Naive B cell (primary cell): ENCODE measurements around the gene GALNT10. TPM values are rescaled to one million over a fixed set of nuclear protein-coding genes. Genes with fewer than 3 reads are reported as not detected.

Source experiments
- ATAC-seq, 2 donors: fragments of 150-1000 bp; cut with Tn5 transposase; 2 replicates each; pipeline ENCODE4 v1.10.0; 2021; ENCODE audit warnings: low read depth in 2 of 2, mild to moderate bottlenecking in 2 of 2, moderate library complexity in 2 of 2
- DNase-seq: peaks from one replicate; pipeline ENCODE4 v3.0.0; 2022
- H3K27ac Mint-ChIP-seq, 6 donors: one replicate each; pipeline ENCODE4 v1.8.0; 2020 to 2022; ENCODE audit warnings: mild to moderate bottlenecking in 6 of 6, mixed read lengths in 6 of 6, moderate library complexity in 5 of 6, inconsistent platforms in 2 of 6
- H3K27me3 Mint-ChIP-seq, 3 donors: one replicate each; pipeline ENCODE4 v1.8.0; 2021 to 2022; ENCODE audit warnings: mixed read lengths in 3 of 3, mild to moderate bottlenecking in 1 of 3
- H3K36me3 Mint-ChIP-seq, 2 donors: one replicate each; pipeline ENCODE4 v1.8.0; 2020 to 2022; ENCODE audit warnings: mixed read lengths in 2 of 2, inconsistent platforms in 1 of 2, mild to moderate bottlenecking in 1 of 2
- H3K4me1 Mint-ChIP-seq, 3 donors: one replicate each; pipeline ENCODE4 v1.8.0; 2020 to 2022; ENCODE audit warnings: mixed read lengths in 3 of 3, inconsistent platforms in 1 of 3, mild to moderate bottlenecking in 1 of 3, moderate library complexity in 1 of 3
- H3K4me3 Mint-ChIP-seq, 8 donors: one replicate each; pipeline ENCODE4 v1.8.0; 2020 to 2022; ENCODE audit warnings: mild to moderate bottlenecking in 8 of 8, mixed read lengths in 8 of 8, moderate library complexity in 8 of 8, inconsistent platforms in 2 of 8
- H3K9me3 Mint-ChIP-seq, 7 donors: one replicate each; pipeline ENCODE4 v1.8.0; 2020 to 2022; ENCODE audit warnings: mixed read lengths in 7 of 7, mild to moderate bottlenecking in 5 of 7, inconsistent platforms in 2 of 7, moderate library complexity in 1 of 7
- polyA plus RNA-seq, 6 donors: library from polyadenylated mRNA; unstranded; fragments of 300-500 nt; fragmentation: Illumina TruSeq; gene quantifications; one replicate each; pipeline ENCODE4 v1.2.3, GENCODE V29; 2021; ENCODE audit warnings: low read depth in 6 of 6

GALNT10 gene
- polyA plus RNA-seq, 6 donors from 2014 or later, result 13.6 to 29.3 (median 19.7) TPM

- Mint-ChIP-seq H3K4me1 (peaks cover under 1 to 3% (median 2%) of the 10 kb centered on the region in 3 donors), H3K36me3 (peaks cover 19 to 25% of the 10 kb centered on the region in 2 donors), H3K27ac (peak overlapping the region in 1 of 6 donors; percentile 54), H3K9me3 (no peaks in the 10 kb centered on the region), H3K27me3 (no peaks in the 10 kb centered on the region), H3K4me3 (no peak overlapping the region)
- DNase-seq (no peak), ATAC-seq (no peak)
These were observed 184.9 kb downstream of the GALNT10 start for GRCh38 chr5:154375329-154376008.

GRCh38 chr5:154376481-154376880 lies 185.9 kb downstream of the GALNT10 start:
- H3K4me1 Mint-ChIP-seq, result peaks cover 3 to 7% (median 3%) of the 10 kb centered on the region in 3 donors
- DNase-seq, result no peak
- no peaks in the 10 kb centered on the region for H3K9me3 Mint-ChIP-seq
- H3K27me3 Mint-ChIP-seq, result no peaks in the 10 kb centered on the region
- no peak for ATAC-seq
- H3K27ac Mint-ChIP-seq, result no peak overlapping the region
- peaks cover 21 to 22% of the 10 kb centered on the region in 2 donors for H3K36me3 Mint-ChIP-seq
- no peak overlapping the region for H3K4me3 Mint-ChIP-seq

- DNase-seq (no peak), ATAC-seq (no peak)
- Mint-ChIP-seq H3K4me1 (peaks cover 9 to 13% (median 10%) of the 10 kb centered on the region in 3 donors), H3K9me3 (no peaks in the 10 kb centered on the region), H3K27me3 (no peaks in the 10 kb centered on the region), H3K4me3 (no peak overlapping the region), H3K36me3 (peaks cover 25 to 29% of the 10 kb centered on the region in 2 donors), H3K27ac (peak overlapping the region in 2 of 6 donors; percentile 44 to 47)
These were observed 187.4 kb downstream of the GALNT10 start for GRCh38 chr5:154377754-154378533.

GRCh38 chr5:154380263-154380662 lies 189.7 kb downstream of the GALNT10 start:
- H3K36me3 Mint-ChIP-seq, result peaks cover 25 to 29% of the 10 kb centered on the region in 2 donors
- peaks cover 28 to 34% (median 33%) of the 10 kb centered on the region in 3 donors for H3K4me1 Mint-ChIP-seq
- peaks cover 0 to 5% (median 0%) of the 10 kb centered on the region in 7 donors for H3K9me3 Mint-ChIP-seq
- no peak overlapping the region for H3K4me3 Mint-ChIP-seq
- no peaks in the 10 kb centered on the region for H3K27me3 Mint-ChIP-seq
- H3K27ac Mint-ChIP-seq, result peak overlapping the region in 1 of 6 donors; percentile 25
- no peak for DNase-seq
- no peak for ATAC-seq

- peaks cover 37 to 41% (median 40%) of the 10 kb centered on the region in 3 donors for H3K4me1 Mint-ChIP-seq
- peak overlapping the region; percentile 57 to 92 (median 82) for H3K4me3 Mint-ChIP-seq
- no peaks in the 10 kb centered on the region for H3K27me3 Mint-ChIP-seq
- H3K27ac Mint-ChIP-seq, result peak overlapping the region; percentile 94 to 100 (median 98)
- ATAC-seq (peak; percentile 91 to 93), DNase-seq (peak; percentile 80)
- peaks cover 0 to 5% (median 0%) of the 10 kb centered on the region in 7 donors for H3K9me3 Mint-ChIP-seq
- H3K36me3 Mint-ChIP-seq, result peaks cover 8 to 10% of the 10 kb centered on the region in 2 donors
These were observed 194.1 kb downstream of the GALNT10 start for GRCh38 chr5:154384480-154385235.

- Mint-ChIP-seq H3K27ac (peak overlapping the region; percentile 94 to 100 (median 98)), H3K4me1 (peaks cover 37 to 41% (median 40%) of the 10 kb centered on the region in 3 donors), H3K27me3 (no peaks in the 10 kb centered on the region), H3K4me3 (peak overlapping the region; percentile 57 to 92 (median 82)), H3K9me3 (peaks cover 0 to 5% (median 0%) of the 10 kb centered on the region in 7 donors), H3K36me3 (peaks cover 11 to 13% of the 10 kb centered on the region in 2 donors)
- peak; percentile 75 to 78 for ATAC-seq
- DNase-seq, result peak; percentile 68
These were observed 194.6 kb downstream of the GALNT10 start for GRCh38 chr5:154385236-154385512.

GRCh38 chr5:154386952-154387629 lies 196.6 kb downstream of the GALNT10 start:
- Mint-ChIP-seq H3K27me3 (no peaks in the 10 kb centered on the region), H3K9me3 (peaks cover 0 to 5% (median 0%) of the 10 kb centered on the region in 7 donors), H3K27ac (peak overlapping the region in 4 of 6 donors; percentile 76 to 97 (median 96)), H3K4me3 (no peak overlapping the region), H3K4me1 (peaks cover 33 to 37% (median 34%) of the 10 kb centered on the region in 3 donors), H3K36me3 (peaks cover 16 to 19% of the 10 kb centered on the region in 2 donors)
- ATAC-seq, result no peak
- no peak for DNase-seq

- Mint-ChIP-seq H3K27me3 (no peaks in the 10 kb centered on the region), H3K4me3 (no peak overlapping the region), H3K36me3 (peaks cover 16 to 20% of the 10 kb centered on the region in 2 donors), H3K9me3 (peaks cover 0 to 2% (median 0%) of the 10 kb centered on the region in 7 donors), H3K4me1 (peaks cover 24 to 30% (median 25%) of the 10 kb centered on the region in 3 donors), H3K27ac (peak overlapping the region in 2 of 6 donors; percentile 49 to 74)
- DNase-seq (no peak), ATAC-seq (no peak)
These were observed 198.3 kb downstream of the GALNT10 start for GRCh38 chr5:154388842-154389241.

- Mint-ChIP-seq H3K27me3 (no peaks in the 10 kb centered on the region), H3K36me3 (peaks cover 16 to 28% of the 10 kb centered on the region in 2 donors), H3K4me3 (no peak overlapping the region), H3K4me1 (peaks cover 16 to 19% (median 19%) of the 10 kb centered on the region in 3 donors), H3K9me3 (no peaks in the 10 kb centered on the region), H3K27ac (no peak overlapping the region)
- DNase-seq (no peak), ATAC-seq (no peak)
These were observed 199.6 kb downstream of the GALNT10 start for GRCh38 chr5:154390096-154390495.

GRCh38 chr5:154390746-154391359 lies 200.3 kb downstream of the GALNT10 start:
- DNase-seq, result no peak
- ATAC-seq, result no peak
- Mint-ChIP-seq H3K27ac (peak overlapping the region in 1 of 6 donors; percentile 50), H3K9me3 (no peaks in the 10 kb centered on the region), H3K36me3 (peaks cover 16 to 28% of the 10 kb centered on the region in 2 donors), H3K4me1 (peaks cover 16 to 19% (median 16%) of the 10 kb centered on the region in 3 donors), H3K27me3 (no peaks in the 10 kb centered on the region), H3K4me3 (no peak overlapping the region)

- Mint-ChIP-seq H3K4me3 (no peak overlapping the region), H3K4me1 (peaks cover 14 to 22% (median 18%) of the 10 kb centered on the region in 3 donors), H3K9me3 (no peaks in the 10 kb centered on the region), H3K27me3 (no peaks in the 10 kb centered on the region), H3K36me3 (peaks cover 16 to 28% of the 10 kb centered on the region in 2 donors), H3K27ac (no peak overlapping the region)
- DNase-seq (no peak), ATAC-seq (no peak)
These were observed 201.3 kb downstream of the GALNT10 start for GRCh38 chr5:154391788-154392187.

- Mint-ChIP-seq H3K4me3 (no peak overlapping the region), H3K36me3 (peaks cover 16 to 28% of the 10 kb centered on the region in 2 donors), H3K27ac (no peak overlapping the region), H3K4me1 (peaks cover 14 to 22% (median 18%) of the 10 kb centered on the region in 3 donors), H3K27me3 (no peaks in the 10 kb centered on the region), H3K9me3 (no peaks in the 10 kb centered on the region)
- DNase-seq (no peak), ATAC-seq (no peak)
These were observed 203.3 kb downstream of the GALNT10 start for GRCh38 chr5:154393850-154394249.
